HepG2 (cell line): ENCODE measurements around the gene DGCR2. TPM values are rescaled to one million over a fixed set of nuclear protein-coding genes. Genes with fewer than 3 reads are reported as not detected.

Experiments
- ATAC-seq: fragments of 200-7000 bp; cut with Tn5 transposase; 3 replicates; pipeline ENCODE4 v1.9.1; 2020; ENCODE audit warnings: mild to moderate bottlenecking, moderate library complexity
- BruUV-seq: library from RNA; stranded (reverse); fragments of 400-500 nt; replicated peaks from 2 replicates; lab custom pipeline; 2021; lab: Mats Ljungman, UMichigan
- CTCF ChIA-PET: fragments of 300-600 bp; formaldehyde crosslinking; extraction: SDS; loops from one replicate; lab custom pipeline; 2021; ENCODE audit warnings: low total read pairs, inconsistent platforms, low intra/inter-chr PET ratio; lab: Yijun Ruan, JAX
- POLR2A ChIA-PET: fragments of 350-600 bp; sonication (Branson Sonifier 250); formaldehyde crosslinking; loops from one replicate; lab custom pipeline; 2020; ENCODE audit warnings: antibody characterized with exemption, inconsistent platforms; lab: Yijun Ruan, JAX
- DNase-seq: peaks from one replicate; pipeline ENCODE4 v3.0.0-alpha.2; 2015; ENCODE audit warnings: low spot score
- FAIRE-seq: peaks from 3 replicates; lab custom pipeline; 2011; peaks lifted over from hg19 to GRCh38; lab: Jason Lieb, UNC
- H2AFZ ChIP-seq: one replicate; pipeline ENCODE4 v1.6.1; 2011; ENCODE audit warnings: low read length, inconsistent platforms
- H3K27ac ChIP-seq: fragments of 300-600 bp; 3 replicates; pipeline ENCODE4 v1.8.0; 2011; ENCODE audit warnings: mixed run types, mild to moderate bottlenecking, mixed read lengths, low read length, inconsistent platforms; ENCODE audit not compliant: insufficient read depth; ENCODE audit errors: extremely low read length
- H3K27me3 ChIP-seq, 2 experiments: fragments of 200-600 bp in 1 of 2; 2 replicates in 1 of 2; 3 replicates in 1 of 2; pipeline versions ENCODE4 v1.6.0 to v1.8.0; 2011; ENCODE audit warnings: low read length in 2 of 2, mild to moderate bottlenecking in 2 of 2, moderate library complexity in 2 of 2, inconsistent platforms in 1 of 2; ENCODE audit not compliant: insufficient read depth in 2 of 2, control insufficient read depth in 1 of 2
- H3K36me3 ChIP-seq, 2 experiments: fragments of 200-600 bp in 1 of 2; replicated peaks in 1 of 2; 2 replicates in 1 of 2; 3 replicates in 1 of 2; pipeline versions ENCODE4 v1.5.1 to v1.8.0; 2011; ENCODE audit warnings: low read length in 2 of 2, inconsistent platforms in 1 of 2; ENCODE audit not compliant: insufficient read depth in 2 of 2, control insufficient read depth in 1 of 2
- H3K4me1 ChIP-seq: 2 replicates; pipeline ENCODE4 v1.5.1; 2012; ENCODE audit warnings: low read length, inconsistent platforms; ENCODE audit not compliant: insufficient read depth
- H3K4me2 ChIP-seq: 2 replicates; pipeline ENCODE4 v1.6.0; 2011; ENCODE audit warnings: low read depth, low read length, inconsistent platforms
- H3K4me3 ChIP-seq, 3 experiments: fragments of 200-600 bp in 1 of 3; sonication (generic), shearing (Covaris generic) in 1 of 3; replicated peaks in 1 of 3; 2 replicates each; pipeline ENCODE4 v1.5.1; 2011 to 2016; ENCODE audit warnings: low read length in 3 of 3, inconsistent platforms in 2 of 3, low read depth in 2 of 3, mild to moderate bottlenecking in 2 of 3, control low read depth in 1 of 3, mixed read lengths in 1 of 3; ENCODE audit not compliant: insufficient read depth in 1 of 3
- H3K79me2 ChIP-seq: one replicate; pipeline ENCODE4 v1.6.1; 2011; ENCODE audit warnings: low read length, inconsistent platforms; ENCODE audit not compliant: insufficient read depth
- H3K9ac ChIP-seq: 2 replicates; pipeline ENCODE4 v1.6.0; 2011; ENCODE audit warnings: mild to moderate bottlenecking, low read depth, low read length, inconsistent platforms; ENCODE audit not compliant: insufficient read depth
- H3K9me3 ChIP-seq: 2 replicates; pipeline ENCODE4 v1.5.1; 2012; ENCODE audit warnings: mild to moderate bottlenecking, low read length
- H4K20me1 ChIP-seq: 2 replicates; pipeline ENCODE4 v1.6.0; 2011; ENCODE audit warnings: inconsistent platforms, mild to moderate bottlenecking, low read length, moderate library complexity; ENCODE audit not compliant: insufficient read depth
- ATF3 ChIP-seq: sonication (generic); formaldehyde crosslinking; IDR thresholded peaks from 2 replicates; pipeline ENCODE4 v1.4.0; 2020; ENCODE audit warnings: missing genetic modification reagents
- CC2D1A ChIP-seq: sonication (generic); formaldehyde crosslinking; IDR thresholded peaks from 2 replicates; pipeline ENCODE4 v1.8.1; 2023; ENCODE audit warnings: mild to moderate bottlenecking, missing genetic modification reagents
- FLYWCH1 ChIP-seq: sonication (generic); formaldehyde crosslinking; IDR thresholded peaks from 2 replicates; pipeline ENCODE4 v1.8.1; 2023; ENCODE audit warnings: mild to moderate bottlenecking, missing genetic modification reagents
- FOSL2 ChIP-seq: sonication (generic); formaldehyde crosslinking; IDR thresholded peaks from 2 replicates; pipeline ENCODE4 v1.4.0; 2020; ENCODE audit warnings: missing genetic modification reagents
- GFI1 ChIP-seq: sonication (generic); formaldehyde crosslinking; IDR thresholded peaks from 2 replicates; pipeline ENCODE4 v1.5.0; 2020; ENCODE audit warnings: missing genetic modification reagents, mild to moderate bottlenecking, borderline replicate concordance
- HDAC1 ChIP-seq: sonication (generic); formaldehyde crosslinking; IDR thresholded peaks from 2 replicates; pipeline ENCODE4 v1.5.1; 2020; ENCODE audit warnings: mild to moderate bottlenecking, missing genetic modification reagents
- JUN ChIP-seq: sonication (generic); formaldehyde crosslinking; IDR thresholded peaks from 2 replicates; pipeline ENCODE4 v1.4.0; 2020; ENCODE audit warnings: mild to moderate bottlenecking, missing genetic modification reagents
- JUND ChIP-seq: sonication (generic); formaldehyde crosslinking; IDR thresholded peaks from 2 replicates; pipeline ENCODE4 v1.8.0; 2022; ENCODE audit warnings: mild to moderate bottlenecking, missing genetic modification reagents
- LCORL ChIP-seq, 2 experiments: fragments of 450-650 bp in 1 of 2; sonication (generic) in 1 of 2; formaldehyde crosslinking in 1 of 2; IDR thresholded peaks; 2 replicates each; pipeline versions ENCODE4 v1.5.0 to v1.6.1; 2017 to 2020; ENCODE audit warnings: antibody characterized with exemption in 1 of 2, missing genetic modification reagents in 1 of 2
- PHB2 ChIP-seq: fragments of 450-650 bp; IDR thresholded peaks from 2 replicates; pipeline ENCODE4 v1.6.1; 2018; ENCODE audit not compliant: partially characterized antibody
- RORA ChIP-seq: sonication (generic); formaldehyde crosslinking; IDR thresholded peaks from 2 replicates; pipeline ENCODE4 v1.5.0; 2020; ENCODE audit warnings: mild to moderate bottlenecking, missing genetic modification reagents, moderate library complexity
- SAP130 ChIP-seq: IDR thresholded peaks from 2 replicates; pipeline ENCODE4 v1.6.1; 2016; ENCODE audit warnings: low read depth
- SNAPC2 ChIP-seq: sonication (generic); formaldehyde crosslinking; IDR thresholded peaks from 2 replicates; pipeline ENCODE4 v1.8.1; 2022; ENCODE audit warnings: mild to moderate bottlenecking, missing genetic modification reagents
- SP2 ChIP-seq: sonication (generic); formaldehyde crosslinking; IDR thresholded peaks from 2 replicates; pipeline ENCODE4 v1.5.1; 2020; ENCODE audit warnings: mild to moderate bottlenecking, missing genetic modification reagents
- SP5 ChIP-seq: IDR thresholded peaks from 2 replicates; pipeline ENCODE4 v1.6.1; 2016; ENCODE audit warnings: low read depth, borderline replicate concordance
- ZNF263 ChIP-seq: sonication (generic); formaldehyde crosslinking; IDR thresholded peaks from 2 replicates; pipeline ENCODE4 v1.4.0; 2020; ENCODE audit warnings: missing genetic modification reagents
- ZNF563 ChIP-seq: sonication (generic); formaldehyde crosslinking; IDR thresholded peaks from 2 replicates; pipeline ENCODE4 v1.8.0; 2022; ENCODE audit warnings: mild to moderate bottlenecking, moderate library complexity, missing genetic modification reagents
- ZNF781 ChIP-seq: sonication (generic); formaldehyde crosslinking; IDR thresholded peaks from 2 replicates; pipeline ENCODE4 v1.5.1; 2020; ENCODE audit warnings: borderline replicate concordance, mild to moderate bottlenecking, missing genetic modification reagents; ENCODE audit errors: not compliant biosample characterization
- ZNF784 ChIP-seq: sonication (generic); formaldehyde crosslinking; IDR thresholded peaks from 2 replicates; pipeline ENCODE4 v1.5.1; 2020; ENCODE audit warnings: missing genetic modification reagents, mild to moderate bottlenecking, borderline replicate concordance
- WGBS: methylation state at CpG from one replicate; pipeline ENCODE4 v1.1.6; 2017; ENCODE audit warnings: low lambda C conversion rate; 5-methylcytosine and 5-hydroxymethylcytosine counted together
- in situ Hi-C: cut with HindIII; loops from 2 replicates; pipeline ENCODE4 v1.10.0; 2017; ENCODE audit warnings: low pct_unique_long_range_greater_than_20kb; ENCODE audit not compliant: extremely low pct_ligation_motif_present
- intact Hi-C: fragments of 100-400 bp; cut with micrococcal nuclease; formaldehyde crosslinking; loops from one replicate; pipeline ENCODE4 v1.10.0; 2022; ENCODE audit not compliant: unreplicated experiment
- polyA plus RNA-seq, 8 experiments: library from polyadenylated mRNA; depleted of rRNA in 3 of 8; stranded (reverse) in 7 of 8; unstranded in 1 of 8; fragments of >200 nt; fragmentation: Illumina TruSeq in 4 of 8; extraction: Trizol in 4 of 8; gene quantifications; 2 replicates each; pipeline versions ENCODE4 v1.2.1 to v1.2.3, GENCODE V29; 2011 to 2016; ENCODE audit warnings: low read depth in 4 of 8, missing spikeins in 1 of 8, mixed read lengths in 1 of 8; ENCODE audit not compliant: insufficient read depth in 1 of 8
- total RNA-seq, 5 experiments: library from RNA; depleted of rRNA; stranded (reverse); fragments of >200 nt; fragmentation: Illumina TruSeq; extraction: Trizol; gene quantifications; 2 replicates each; pipeline ENCODE4 v1.2.3, GENCODE V29; 2016; ENCODE audit warnings: low read depth in 1 of 5
- TF ChIP-seq, protein P1 (sequence below): sonication (generic); formaldehyde crosslinking; IDR thresholded peaks from 2 replicates; pipeline ENCODE4 v1.4.0; 2020; ENCODE audit warnings: missing genetic modification reagents, low read depth, mild to moderate bottlenecking, borderline replicate concordance
- TF ChIP-seq, protein P2 (sequence below): sonication (generic); formaldehyde crosslinking; IDR thresholded peaks from 2 replicates; pipeline ENCODE4 v1.4.0; 2020; ENCODE audit warnings: missing genetic modification reagents

DGCR2 gene
- total and polyA plus RNA-seq, 2 of the 13 experiments (the other 11 are each of a cell fraction or from before 2014, with no cell fraction given): 23.1 to 35.3 TPM

- POLR2A ChIA-PET: interaction anchor here (1.0 to 4.1 kb wide), 6 partner anchors 11 to 359 kb away, joined by 3 to 22 read pairs (median 4); partner anchors contain the start of genes CDC45, CLTCL1, ESS2 and SLC25A1
- Histone ChIP-seq H3K27ac (peak overlapping the region; percentile 87), H2AFZ (no peak overlapping the region), H3K36me3 (peaks cover 4 to 12% of the 10 kb centered on the region in 2 experiments; a peak in 3 of 5 replicates), H3K9me3 (no peaks in the 10 kb centered on the region), H3K4me1 (peaks cover 67% of the 10 kb centered on the region), H4K20me1 (peaks cover 46% of the 10 kb centered on the region), H3K4me3 (peak overlapping the region; percentile 90 to 97 (median 97)), H3K27me3 (peaks cover 2 to 21% of the 10 kb centered on the region in 2 experiments; a peak in 4 of 5 replicates), H3K9ac (peak overlapping the region; percentile 93), H3K79me2 (peaks cover 56% of the 10 kb centered on the region), H3K4me2 (peak overlapping the region; percentile 94)
- DNase-seq (peak; percentile 63), FAIRE-seq (peak; percentile 65), ATAC-seq (peak; percentile 64)
- intact Hi-C loops: no loop called here
- CTCF ChIA-PET: no interaction called here
- in situ Hi-C loops: no loop called here
- WGBS: 14% methylated on average over 15 of the region's 23 CpGs
- BruUV-seq: TSS peak; percentile 85
- TF ChIP-seq HDAC1 (CRISPR knock-in tag) (peak; percentile 19; the same call in 1 of the 2 replicates), PHB2 (no peak), ZNF784 (no peak), SAP130 (peak; percentile 52), ZNF781 (peak; percentile 32), JUN (CRISPR knock-in tag) (peak; percentile 88), CC2D1A (CRISPR knock-in tag) (no peak), JUND (0 out of 2 replicates have a peak, but pooled peaks have one; percentile 52), SP5 (0 out of 2 replicates have a peak, but pooled peaks have one; percentile 18), ATF3 (peak; percentile 83; the same call in 1 of the 2 replicates), SP2 (CRISPR knock-in tag) (no peak), ZNF563 (CRISPR knock-in tag) (0 out of 2 replicates have a peak, but pooled peaks have one; percentile 41), FLYWCH1 (CRISPR knock-in tag) (no peak), RORA (no peak), SNAPC2 (CRISPR knock-in tag) (no peak), ZNF263 (CRISPR knock-in tag) (peak; percentile 82), FOSL2 (peak; percentile 44; the same call in 1 of the 2 replicates), GFI1 (CRISPR knock-in tag) (0 out of 2 replicates have a peak, but pooled peaks have one; percentile 8), LCORL (IDR thresholded peaks at IDR 0.05) (no peak), LCORL (CRISPR knock-in tag; IDR thresholded peaks at IDR 0.05) (0 out of 2 replicates have a peak, but pooled peaks have one; percentile 21)
- TF ChIP-seq, protein P1, sequence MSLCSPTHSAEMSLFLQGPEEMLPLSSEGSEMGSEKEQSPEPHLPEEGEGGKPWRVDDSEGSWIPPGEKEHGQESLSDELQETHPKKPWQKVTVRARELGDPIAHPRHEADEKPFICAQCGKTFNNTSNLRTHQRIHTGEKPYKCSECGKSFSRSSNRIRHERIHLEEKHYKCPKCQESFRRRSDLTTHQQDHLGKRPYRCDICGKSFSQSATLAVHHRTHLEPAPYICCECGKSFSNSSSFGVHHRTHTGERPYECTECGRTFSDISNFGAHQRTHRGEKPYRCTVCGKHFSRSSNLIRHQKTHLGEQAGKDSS: 0 out of 2 replicates have a peak, but pooled peaks have one; percentile 38
- TF ChIP-seq, protein P2, sequence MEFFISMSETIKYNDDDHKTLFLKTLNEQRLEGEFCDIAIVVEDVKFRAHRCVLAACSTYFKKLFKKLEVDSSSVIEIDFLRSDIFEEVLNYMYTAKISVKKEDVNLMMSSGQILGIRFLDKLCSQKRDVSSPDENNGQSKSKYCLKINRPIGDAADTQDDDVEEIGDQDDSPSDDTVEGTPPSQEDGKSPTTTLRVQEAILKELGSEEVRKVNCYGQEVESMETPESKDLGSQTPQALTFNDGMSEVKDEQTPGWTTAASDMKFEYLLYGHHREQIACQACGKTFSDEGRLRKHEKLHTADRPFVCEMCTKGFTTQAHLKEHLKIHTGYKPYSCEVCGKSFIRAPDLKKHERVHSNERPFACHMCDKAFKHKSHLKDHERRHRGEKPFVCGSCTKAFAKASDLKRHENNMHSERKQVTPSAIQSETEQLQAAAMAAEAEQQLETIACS: no peak
Measured at GRCh38 chr22:19120829-19121630, 1.2 kb downstream of the DGCR2 start.
